ENCODE measurements around the gene SFSWAP.

Gene SFSWAP

GRCh38 chr12:131840643-131841416 lies 129.9 kb downstream of the SFSWAP start:
- DNase-seq, result no peak

- DNase-seq, result no peak
Measured at GRCh38 chr12:131841547-131841946, 130.7 kb downstream of the SFSWAP start.

DNA sequence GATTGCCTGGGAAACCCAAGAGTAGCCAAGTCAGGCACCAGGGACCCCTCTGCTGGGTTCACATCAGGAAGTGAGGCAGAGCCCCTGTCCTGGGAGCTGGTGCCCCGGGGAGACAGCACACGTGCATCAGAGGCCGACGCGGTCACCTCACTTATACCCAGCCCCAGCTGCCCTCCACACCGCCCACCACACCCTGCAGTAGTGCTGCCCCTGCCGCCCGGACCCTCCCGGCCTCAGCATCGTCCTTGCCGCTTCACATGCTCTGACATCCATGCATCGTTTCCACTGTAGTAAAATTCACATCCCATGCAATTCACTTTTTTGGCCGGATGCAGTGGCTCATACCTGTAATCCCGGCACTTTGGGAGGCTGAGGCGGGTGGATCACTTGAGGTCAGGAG lies 131.3 kb downstream of the SFSWAP start:
- DNase-seq, result no peak

DNA sequence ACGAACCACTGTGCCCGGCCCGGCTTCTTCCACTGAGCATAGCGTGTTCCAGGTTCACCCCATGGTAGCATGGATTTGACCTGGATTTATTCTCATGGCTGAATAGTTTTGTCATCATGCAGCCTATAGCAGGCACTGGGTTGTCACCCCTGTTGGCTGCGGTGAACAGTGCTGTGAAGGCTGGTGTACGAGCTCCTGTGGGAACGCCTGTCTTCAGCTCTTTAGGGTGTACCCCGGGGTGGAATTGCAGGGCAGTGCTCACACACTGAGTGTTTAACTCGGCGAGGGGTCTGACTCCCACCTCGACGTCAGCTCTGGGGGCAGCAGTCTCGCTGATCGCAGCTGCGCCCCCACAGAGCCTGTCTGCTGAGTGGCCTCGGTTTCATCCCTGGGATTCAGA lies 132.6 kb downstream of the SFSWAP start:
- DNase-seq, result no peak

- DNase-seq, result no peak
Measured at GRCh38 chr12:131844140-131844539, 133.2 kb downstream of the SFSWAP start.

GRCh38 chr12:131844656-131845055 lies 133.8 kb downstream of the SFSWAP start:
- DNase-seq, result no peak

- DNase-seq, result no peak
Measured at GRCh38 chr12:131845121-131845520, 134.2 kb downstream of the SFSWAP start.

DNA sequence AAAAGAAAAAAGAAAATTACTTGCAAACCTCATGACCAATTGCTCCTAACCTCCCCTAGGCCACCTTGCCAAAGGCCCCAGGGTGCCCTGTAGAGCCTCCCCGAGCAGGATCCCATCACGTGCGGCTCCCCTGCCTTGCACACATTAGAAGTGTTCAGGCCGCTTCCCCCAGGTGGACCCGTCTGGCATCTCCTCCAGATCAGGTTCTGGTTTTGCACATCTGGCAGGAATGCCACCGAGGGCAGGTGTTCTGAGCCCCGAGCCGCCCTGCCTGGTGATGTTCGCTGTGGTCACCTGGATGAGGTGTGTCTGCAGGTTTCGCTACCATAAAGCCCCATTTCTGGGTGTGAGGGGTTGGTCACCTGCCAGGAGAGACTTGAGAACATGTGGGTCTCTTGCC lies 136.6 kb downstream of the SFSWAP start:
- no peak for DNase-seq

DNA sequence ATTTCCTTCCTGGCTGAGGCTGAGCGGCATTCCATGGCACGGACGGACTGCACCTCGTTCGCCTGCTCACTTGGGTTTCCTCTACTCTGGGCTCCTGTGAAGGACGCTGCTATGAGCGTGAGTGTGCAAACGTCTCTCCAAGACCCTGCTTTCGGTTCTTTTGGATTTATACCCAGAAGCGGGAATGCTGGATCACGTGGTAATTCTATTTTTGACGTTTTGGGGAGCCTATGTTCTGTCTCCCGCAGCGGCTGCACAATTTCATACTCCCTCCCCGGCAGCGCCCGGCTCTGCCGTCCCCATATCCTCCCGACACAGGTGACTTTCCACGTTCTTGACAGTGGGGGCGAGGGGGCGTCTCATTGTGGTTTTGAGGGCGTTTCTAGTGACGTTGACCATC lies 137.9 kb downstream of the SFSWAP start:
- no peak for DNase-seq

Measured in NCI-H2227 treated with DMSO at 0.1 percent for 48 hours (cell line).